Activated CD4-positive, CD25-positive, alpha-beta regulatory T cell (primary cell): Measurements from ENCODE around the gene KCNQ1OT1.

Experiments
- DNase-seq, 4 experiments: peaks; one replicate each; lab custom pipeline; 2025; lab: John Stamatoyannopoulos, UW

KCNQ1OT1 gene

DNA sequence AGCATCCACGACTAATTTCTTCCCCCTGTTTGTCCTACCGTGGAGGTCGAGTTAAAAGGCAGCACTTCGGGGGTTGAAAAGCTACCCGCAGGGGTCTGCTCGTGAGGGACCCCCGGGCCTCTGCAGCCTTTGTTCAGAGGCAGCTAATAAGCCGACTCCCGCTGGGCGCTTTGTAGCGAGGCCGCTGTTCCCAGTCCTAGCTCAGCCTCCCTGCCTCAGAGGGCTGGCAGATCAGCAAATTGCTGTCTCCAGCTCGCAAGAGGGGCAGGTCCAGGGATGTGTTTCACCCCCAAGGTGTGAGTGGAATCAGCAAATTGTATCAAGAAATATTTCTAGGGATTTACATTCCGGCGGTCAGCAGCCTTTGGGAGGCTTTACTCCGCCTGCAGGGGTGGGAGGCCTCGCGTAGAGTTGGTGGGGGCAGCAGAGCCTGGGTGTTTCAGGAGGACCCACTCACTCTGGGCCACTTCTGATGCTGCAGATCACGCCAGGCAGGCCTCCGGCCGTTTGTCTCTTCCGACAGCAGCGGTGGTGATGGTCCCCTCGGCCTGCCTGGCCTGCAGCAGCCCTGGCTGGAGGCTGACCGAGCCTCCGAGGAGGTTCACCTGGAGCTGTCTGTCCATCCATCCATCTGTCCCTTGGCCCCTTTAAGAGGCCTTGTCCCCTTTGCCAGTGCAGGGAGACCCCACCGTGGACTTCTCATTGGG is 21.6 kb upstream of the KCNQ1OT1 start:
- DNase-seq, result no peak

DNA sequence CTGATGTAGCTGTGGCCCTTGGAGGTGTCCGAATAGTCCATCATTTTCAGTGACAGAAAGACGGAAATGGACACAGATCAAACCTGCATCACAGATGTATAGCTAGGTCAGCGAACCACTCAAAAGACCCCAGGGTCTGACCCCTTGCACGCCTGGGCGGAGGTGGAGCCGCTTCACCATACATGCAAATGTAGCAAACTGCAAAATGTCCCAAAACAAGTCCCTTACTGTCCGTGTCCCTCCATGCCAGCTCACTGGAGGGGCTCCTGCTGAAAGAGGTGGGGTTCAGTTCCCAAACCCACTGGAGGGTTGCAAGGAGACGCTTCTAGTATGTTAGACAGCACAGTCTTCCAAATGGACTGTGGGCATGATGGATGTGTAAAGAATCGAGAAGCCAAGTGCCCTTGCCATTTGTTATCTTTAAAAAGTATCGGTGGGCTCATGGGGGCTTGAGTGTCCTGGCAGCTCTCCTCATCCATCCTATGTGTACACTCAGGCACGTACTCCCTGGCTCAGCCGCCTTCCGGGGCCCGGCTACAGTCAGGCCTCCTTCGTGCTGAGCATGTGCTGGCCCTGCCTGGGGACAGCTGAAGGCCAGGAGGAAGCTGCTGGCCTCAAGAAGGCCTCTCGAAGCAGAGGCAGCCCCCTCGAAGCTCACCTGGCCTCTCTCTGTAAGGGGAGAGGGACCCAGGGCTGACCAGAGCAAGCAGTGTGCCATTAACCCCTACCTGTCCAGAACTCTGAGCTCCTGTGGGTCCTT is 20.2 kb upstream of the KCNQ1OT1 start:
- no peak for DNase-seq

DNA sequence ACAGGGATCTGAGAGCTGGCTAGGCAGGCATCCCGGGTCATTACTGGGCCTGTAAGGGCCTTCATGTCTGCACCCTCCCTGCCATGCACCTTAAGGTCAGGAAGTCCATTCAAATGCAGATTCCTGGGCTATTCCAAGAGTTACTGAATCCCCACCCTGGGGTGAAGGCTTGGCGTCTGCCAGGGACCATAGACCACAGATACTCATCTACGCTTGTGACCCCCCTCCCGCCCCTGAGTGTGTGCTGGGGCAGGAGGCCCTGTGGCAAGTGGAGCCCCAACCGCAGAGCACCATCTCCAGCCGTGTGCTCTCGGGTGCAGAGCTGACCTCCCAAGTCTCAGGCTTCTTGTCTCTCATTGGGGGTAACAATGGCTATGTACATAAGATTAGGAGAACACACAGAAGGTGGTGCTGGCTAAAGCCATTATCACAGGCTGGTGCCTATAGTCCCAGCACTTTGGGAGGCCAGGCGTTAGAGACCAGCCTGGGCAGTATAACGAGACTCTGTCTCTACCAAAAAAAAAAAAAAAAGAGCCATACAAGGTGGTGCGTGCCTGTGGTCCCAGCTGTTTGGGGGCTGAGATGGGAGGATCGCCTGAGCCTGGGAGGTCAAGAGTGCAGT is 19.1 kb upstream of the KCNQ1OT1 start:
- no peak for DNase-seq

DNA sequence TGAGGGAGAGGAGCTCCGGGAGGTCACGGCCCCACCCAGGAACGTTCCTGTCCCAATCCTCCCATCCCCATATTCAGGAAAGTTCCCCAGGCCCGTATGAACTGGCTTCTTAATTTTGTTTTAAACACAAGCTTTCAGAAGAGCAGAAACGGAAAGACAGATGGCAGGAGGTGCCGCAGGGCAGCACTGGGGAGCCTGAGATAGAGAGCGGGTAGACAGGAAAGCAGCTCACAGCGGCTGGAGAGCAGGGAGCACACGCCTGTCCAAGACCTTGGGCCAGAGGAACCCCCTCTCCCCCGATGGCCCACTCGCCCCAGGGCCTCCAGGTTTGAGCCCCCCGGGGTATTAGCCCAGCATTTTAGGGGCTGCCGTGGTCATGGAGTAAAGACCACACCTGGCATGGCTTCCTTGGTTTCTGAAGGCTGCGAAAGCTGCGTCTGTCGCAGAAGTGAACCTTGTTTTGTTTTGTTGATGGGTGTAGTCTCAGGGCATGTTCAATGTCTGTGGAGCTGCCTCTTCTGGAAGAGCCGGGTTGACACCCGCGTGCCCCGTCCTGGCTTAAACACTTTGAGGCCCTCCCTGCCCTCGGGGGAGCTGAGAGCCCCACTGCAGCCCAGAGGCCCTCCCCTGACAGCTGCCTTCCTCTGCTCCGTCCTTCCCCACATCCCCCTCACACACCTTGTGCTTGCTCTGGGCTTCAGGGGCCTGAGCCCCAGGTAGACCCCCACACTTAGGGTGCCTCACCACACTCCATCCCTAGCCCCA is 17.9 kb upstream of the KCNQ1OT1 start:
- DNase-seq, result no peak

DNA sequence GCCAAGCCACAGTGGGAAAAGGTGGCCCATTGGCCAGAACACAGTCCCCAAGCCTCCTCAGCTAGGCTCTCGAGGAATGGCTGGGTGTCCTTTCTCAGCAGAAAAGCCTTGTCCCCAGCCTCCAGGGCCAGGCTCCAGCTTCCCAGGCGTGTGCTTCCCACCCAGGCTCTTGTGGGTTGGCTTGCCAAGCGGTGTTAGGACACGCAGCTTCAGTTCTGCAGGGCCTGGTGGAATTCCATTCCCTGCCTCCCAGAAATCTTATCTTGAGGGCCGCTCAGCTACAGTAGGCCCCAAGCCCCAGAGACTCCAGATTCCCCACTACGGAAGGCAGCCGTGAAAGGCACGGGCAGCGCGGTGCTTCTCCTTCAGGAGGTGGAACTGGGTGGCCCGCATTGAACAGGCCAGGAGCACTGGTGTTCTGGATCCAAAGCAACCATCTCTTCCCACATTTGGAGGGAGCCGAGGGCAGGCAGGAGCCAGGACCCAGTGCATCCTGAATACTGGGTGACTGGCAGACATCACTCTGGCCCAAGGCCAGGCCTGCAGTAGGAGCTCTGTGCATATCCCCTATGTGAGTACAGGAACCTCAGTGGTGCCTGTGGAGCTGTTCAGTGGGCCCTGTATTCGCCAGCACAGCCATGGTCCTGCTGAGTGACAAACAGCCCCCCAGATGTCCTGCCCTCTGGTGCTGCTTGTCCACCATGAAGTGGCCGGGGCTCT is 16.7 kb upstream of the KCNQ1OT1 start:
- no peak for DNase-seq

DNA sequence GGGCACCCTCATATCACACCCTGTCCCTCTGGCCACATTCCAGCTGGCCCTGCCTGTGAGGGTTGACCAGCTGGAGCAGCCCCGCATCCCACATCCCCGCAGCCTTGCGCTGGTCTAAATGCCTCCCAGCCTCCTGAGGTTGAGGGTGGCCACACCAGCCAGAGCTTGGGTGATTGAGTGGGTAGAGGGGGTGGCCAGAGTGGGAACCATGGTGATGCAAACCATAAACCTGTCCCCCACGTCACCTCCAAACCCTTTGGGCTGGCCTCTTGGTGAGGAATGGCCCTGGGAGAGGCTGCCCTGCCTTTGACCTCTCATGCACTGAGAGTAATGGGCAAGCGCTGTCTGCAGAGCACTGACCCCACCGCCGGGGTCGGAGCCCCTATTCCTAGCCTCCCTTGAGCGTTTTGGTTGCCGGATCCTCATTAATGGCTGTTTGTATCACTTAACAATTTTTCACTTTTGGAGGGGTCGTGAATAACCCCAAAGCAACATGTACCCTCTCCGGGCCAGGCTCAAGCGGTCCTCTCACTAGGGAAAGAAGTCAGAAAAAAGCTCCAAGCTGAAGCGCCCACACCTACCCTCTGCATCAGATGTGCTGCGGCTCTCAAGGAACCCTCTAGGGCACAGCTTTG is 16.0 kb upstream of the KCNQ1OT1 start:
- DNase-seq, result no peak

DNA sequence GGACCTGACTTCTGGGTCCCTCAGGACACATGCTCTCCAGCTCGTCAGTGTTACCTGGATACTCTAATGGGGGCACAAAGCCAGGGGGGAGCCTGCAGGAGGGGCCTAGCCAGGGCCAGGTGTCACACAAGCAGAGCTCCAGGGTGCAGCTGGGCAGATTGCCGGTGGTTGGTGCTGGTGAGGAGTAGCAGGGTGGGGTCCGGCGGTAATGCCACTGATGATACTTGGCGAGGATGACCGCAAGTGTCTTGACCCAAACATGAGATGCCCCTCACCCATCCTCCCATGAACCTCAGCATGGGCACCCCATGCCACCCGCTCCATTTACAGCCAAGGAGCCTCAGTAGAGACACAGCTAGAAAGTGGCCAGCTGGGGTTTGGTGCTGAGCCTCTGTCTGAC is 15.1 kb upstream of the KCNQ1OT1 start:
- DNase-seq, result no peak

DNA sequence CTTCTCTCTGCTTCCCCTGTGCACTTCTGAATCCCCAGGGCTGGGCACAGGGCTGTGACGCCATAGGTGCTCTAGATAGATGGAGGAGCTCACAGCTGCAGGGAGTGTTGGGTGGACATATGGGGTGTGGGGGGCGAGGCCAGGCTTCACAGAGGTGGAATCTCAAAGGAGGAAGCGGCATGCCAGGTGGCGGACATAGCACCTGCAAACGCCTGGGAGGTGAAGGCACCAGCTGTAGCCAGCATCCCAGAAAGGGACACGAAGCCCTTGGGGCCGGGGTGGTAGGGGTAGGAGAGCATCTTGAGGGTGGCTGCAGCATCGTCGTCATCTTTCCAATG is 14.6 kb upstream of the KCNQ1OT1 start:
- DNase-seq, result no peak

DNA sequence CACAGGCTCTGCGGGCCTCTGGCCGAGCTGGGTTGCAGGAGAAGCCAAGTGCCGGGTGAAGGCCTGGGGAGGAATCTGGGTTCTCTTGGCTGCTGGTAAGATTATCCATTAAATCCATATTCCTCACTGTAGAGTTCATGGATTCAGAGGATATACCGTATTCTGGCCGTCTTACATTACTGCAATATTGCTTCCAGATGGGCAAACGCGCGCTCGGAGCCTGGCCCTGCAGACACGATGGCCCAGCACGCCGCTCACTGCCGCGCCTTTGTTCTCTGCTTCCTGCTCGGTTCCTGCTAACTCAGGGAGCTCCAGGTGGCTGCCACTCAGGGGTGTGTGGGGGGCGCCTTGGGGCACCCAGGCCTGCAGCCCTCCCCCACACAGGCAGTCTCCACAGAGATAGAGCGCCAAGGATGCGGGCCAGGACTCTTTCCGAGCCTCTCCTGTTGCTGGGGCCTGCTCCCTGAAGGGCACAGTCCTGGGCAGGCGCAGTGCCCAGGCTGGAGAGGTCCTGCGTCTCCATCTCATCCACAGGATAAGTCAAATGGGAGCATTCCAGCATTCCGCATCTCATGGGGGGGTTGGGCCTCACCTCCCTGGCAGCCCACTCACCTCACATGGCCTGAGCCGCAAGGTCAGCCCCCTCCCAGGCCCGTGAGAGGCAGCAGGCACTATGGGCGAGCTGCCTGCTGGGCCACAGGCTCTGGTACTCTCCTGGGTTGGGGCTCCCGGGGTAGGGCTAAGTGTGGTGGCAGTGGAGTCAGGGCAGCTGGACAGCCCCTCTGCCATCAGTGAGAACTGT is 14.1 kb upstream of the KCNQ1OT1 start:
- no peak for DNase-seq

DNA sequence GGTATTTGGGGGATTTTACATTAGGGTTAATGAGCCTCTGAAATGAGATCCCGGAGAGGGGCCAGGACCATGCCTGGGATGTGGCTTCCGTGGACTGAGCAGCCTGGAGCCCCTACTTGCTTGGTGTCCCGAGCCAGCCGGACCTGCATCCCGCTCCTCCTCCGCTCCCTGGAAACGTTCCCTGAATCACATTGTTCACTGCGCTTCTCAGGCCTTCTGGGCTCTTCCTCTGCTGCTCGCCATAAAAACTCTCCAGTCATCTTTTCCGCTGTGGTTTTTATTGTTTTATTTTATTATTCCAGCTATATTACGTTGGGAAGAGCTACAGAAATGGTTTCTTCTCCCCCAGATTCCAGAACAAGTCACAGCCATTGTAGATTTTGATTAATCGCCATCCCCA is 13.3 kb upstream of the KCNQ1OT1 start:
- DNase-seq, result no peak

DNA sequence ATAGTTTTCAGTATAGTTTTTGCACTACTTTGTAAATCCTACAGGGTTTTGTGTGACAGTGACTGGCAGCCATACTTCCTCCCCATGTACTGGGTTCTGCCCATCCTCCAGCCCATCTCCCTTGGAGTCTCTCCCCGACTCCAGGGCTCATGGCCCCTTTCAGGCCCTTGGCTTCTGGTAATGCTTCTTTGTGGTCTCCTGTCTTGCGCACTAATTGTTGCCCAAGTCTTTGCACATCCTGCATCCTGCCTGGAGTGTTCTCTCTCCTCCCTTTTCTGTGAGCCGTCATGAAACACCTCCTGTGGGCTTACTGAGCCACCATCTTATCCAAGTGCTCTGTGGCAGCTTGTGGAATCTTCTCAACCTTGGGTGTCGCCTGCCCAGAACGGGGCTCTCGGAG is 11.4 kb upstream of the KCNQ1OT1 start:
- DNase-seq, result no peak

DNA sequence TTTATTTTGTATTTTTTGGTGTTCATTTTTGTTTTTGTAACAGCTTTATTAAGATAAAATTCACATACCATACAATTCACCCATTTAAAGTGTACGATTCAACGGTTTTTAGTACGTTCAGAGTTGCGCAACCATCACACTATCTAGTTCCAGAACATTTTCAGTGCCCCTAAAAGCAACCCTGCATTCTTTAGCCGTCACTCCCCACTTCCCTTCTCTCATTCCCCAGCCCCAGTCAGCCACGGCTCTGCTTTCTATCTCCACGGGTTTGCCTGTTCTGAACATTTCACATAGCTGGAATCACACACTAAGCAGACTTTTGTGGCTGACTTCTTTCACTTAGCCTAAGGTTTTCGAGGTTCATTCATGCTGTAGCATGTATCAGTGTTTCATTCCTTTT is 9.6 kb upstream of the KCNQ1OT1 start:
- no peak for DNase-seq

DNA sequence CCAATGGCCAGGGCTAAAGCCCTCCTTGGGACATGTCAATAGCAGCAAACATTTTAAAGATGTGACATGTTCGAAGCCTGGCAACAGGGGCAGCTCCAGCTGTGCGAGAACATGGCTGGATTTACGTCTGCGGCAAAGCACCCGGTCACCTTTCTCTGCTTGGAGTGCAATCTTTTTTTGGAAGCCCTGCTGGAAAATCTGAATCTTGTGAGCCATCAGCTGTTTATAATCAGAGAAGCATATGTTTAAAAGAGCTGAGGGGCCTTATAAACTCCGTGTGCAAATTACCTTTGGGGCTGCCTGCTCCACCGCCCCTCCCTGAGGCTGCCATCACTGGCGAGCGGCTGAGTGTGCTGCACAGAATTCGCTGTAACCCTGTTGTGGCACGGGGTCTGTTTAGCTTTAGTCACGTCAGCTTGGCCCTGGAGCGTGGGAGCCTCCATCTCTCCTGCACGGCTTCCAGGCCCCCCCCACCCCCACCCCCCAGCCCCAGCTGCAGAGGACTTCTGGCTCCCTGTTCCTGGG is 9.0 kb upstream of the KCNQ1OT1 start:
- DNase-seq, result no peak

DNA sequence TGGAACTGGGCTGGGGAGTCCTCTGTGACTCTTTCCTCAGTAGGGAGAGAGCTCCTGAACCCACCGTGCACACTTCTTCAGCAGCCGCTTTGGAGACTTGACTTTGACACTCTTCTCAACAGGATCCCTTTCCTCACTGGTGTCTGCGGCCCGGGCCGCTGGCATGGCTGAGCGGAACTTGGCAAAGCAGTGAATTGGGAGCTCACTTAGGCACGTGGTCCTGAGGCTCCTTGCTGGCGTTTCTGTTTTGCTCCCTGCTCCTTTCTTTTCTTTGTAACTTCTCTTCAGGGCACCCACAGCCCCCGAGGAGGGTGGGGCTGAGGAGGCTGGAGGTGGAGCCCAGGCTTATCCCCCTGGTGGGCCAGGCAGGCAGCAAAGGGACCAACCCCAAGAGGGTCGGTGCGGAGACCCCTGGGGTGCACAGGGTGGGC is 8.4 kb upstream of the KCNQ1OT1 start:
- no peak for DNase-seq

DNA sequence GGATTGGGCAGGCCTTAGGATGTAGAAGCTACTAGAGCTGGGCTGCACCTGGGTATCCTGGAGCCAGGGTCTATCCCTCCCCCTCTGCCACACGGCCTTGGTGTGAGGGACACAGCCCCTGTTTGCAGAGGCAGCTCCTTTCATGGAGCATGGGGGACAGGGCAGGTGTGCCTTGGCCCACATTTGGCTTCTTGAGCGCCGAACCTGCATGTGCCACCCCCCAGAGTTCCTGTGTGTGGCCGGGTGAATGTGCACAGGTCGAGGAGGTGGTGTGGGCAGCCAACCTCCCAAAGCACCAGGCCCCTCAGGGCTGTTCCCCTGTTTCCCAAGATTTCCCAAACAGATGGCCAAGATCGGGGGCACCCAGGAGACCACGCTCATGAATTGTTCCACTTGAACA is 7.9 kb upstream of the KCNQ1OT1 start:
- no peak for DNase-seq

DNA sequence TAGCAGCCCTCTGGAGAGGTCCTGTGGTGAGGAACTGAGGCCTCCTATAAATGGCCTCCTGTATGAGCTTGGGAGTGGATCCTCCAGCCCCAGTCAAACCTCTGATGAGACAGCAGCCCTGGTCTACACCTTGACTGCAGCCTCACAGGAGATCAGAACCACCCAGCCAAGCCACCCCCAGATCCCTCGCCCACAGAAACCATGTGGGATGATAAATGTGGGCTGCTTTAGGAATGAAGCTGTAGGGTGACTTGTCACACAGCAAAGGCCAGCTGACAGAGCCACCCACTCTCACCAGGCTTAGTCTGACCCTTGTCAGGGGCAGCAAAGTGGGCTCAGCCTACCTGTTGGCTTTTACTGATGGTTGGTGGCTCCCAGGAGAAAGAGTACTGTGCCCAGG is 6.5 kb upstream of the KCNQ1OT1 start:
- no peak for DNase-seq

DNA sequence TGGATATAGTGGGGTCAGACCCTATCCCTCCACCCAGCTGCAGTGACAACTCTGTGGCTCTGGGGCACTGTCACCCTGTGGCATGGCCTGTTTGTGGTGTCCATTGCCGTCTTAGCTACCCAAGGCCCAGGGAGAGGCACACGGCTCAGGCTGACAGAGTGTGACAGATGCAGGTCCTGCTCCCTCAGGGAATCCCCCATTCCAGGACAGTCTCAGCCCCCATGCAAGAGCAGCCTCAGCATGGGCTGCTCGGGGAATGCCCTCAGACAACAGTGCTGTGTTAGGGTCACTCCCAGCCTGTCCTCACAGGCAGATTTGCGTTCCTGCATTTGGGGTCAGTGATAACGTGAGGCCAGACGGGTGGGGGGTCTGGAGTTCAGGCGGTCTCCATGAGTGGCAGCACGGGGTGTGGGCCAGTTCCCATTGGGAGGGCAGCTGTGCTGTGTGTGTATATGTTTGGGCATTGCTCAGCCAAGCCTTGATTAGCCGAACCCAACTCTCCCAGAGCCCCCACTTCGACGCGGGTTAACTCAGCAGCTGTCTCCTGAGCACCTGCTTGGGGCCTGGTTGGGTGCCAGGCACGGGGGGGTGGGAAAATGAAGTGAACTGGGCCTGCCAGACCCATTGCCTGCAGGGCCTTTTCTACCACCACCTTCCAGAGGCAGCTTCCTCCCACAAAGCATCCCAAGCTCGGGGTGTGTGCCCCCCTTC is 5.3 kb upstream of the KCNQ1OT1 start:
- no peak for DNase-seq

DNA sequence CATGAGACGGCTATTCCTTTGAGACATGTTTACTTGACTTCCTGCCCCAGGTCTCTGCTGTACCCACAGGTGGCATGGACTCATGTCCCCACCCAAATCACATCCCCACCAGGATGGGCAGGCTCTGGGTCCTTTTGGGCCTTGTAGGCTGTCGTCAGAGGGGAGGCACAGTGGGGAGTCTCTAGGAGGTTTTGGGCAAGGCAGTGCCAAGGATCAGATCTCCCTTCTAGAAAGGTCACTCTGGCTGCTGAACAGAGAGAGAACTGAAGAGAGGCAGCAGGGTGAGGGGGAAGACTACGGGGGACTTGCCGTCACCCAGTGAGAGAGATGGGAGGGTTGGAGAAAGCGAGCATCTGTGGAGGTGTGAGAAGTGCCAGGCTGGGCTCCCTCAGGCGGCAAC is 4.6 kb upstream of the KCNQ1OT1 start:
- DNase-seq, result no peak

DNA sequence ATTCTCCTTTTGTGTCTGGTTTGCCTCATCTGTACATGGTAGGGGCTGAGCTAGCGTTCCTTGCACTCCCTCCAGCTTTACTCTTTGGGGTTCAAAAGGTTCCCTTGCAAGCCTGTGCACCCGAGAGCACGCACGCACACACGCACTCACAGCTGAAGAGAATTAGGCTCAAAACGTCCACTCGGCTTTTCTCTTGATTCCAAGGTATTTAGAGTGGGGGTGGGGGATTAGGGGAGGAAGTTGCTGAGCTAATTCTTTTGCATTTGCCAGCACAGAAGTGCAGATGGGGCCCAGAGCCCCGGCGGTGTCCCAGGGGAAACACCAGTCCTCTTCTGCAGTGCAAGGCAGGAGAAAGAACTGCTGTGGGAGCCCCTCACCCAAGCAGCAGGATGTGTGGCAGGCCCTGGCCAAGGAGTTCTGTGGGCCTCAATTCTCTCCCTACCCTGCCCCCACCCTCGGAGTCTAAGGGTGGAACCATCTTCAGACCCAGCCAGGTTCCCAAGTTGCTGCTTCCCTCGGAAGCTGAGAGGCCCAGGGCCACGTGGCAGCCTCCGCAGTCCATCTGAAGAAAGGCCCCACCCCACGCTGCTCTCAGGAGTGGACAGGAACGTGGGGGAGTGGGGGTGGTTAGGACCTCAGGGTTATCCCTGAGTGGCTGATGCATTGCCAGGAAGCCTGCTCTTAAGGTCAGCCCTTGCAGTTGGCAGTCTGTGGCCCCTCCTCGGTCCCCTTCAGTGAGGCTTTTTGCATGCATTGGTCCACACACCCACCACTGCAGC is 3.8 kb upstream of the KCNQ1OT1 start:
- no peak for DNase-seq
